ENCODE results near the gene AKAP6.

The AKAP6 gene

DNA sequence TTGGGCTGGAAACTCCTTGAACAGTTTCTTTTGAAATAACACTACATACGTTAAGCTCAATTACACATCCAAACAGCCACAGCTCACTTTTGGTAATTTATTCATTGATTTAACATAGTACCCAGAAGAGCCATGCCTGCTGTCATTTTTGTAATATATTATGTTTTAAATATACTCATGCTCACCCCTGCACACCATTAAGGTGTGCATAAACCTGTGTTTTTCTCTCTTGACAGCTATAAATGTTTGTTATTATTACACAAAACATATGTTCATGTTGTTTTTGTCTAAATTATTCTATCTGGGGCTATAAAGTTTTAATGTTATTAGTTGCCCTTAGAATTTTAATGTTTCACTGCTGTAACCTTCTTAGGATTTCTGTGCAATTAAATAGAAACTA, 296.1 kb downstream of the AKAP6 start:
- H3K27ac ChIP-seq = no peak overlapping the region
- TF ChIP-seq, protein P1, sequence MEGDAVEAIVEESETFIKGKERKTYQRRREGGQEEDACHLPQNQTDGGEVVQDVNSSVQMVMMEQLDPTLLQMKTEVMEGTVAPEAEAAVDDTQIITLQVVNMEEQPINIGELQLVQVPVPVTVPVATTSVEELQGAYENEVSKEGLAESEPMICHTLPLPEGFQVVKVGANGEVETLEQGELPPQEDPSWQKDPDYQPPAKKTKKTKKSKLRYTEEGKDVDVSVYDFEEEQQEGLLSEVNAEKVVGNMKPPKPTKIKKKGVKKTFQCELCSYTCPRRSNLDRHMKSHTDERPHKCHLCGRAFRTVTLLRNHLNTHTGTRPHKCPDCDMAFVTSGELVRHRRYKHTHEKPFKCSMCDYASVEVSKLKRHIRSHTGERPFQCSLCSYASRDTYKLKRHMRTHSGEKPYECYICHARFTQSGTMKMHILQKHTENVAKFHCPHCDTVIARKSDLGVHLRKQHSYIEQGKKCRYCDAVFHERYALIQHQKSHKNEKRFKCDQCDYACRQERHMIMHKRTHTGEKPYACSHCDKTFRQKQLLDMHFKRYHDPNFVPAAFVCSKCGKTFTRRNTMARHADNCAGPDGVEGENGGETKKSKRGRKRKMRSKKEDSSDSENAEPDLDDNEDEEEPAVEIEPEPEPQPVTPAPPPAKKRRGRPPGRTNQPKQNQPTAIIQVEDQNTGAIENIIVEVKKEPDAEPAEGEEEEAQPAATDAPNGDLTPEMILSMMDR (conservative IDR thresholded peaks at IDR 0.05; ENCODE audit: low read depth) = no peak
- POLR2A ChIA-PET (ENCODE audit: low non-redundant PET) = interaction anchor here (0.7 kb wide), 1 partner anchor 10 kb away, joined by 4 read pairs; no protein-coding TSS in a partner anchor
- DNase-seq (ENCODE audit: low spot score) = no peak
- CTCF ChIA-PET = no interaction called here

DNA sequence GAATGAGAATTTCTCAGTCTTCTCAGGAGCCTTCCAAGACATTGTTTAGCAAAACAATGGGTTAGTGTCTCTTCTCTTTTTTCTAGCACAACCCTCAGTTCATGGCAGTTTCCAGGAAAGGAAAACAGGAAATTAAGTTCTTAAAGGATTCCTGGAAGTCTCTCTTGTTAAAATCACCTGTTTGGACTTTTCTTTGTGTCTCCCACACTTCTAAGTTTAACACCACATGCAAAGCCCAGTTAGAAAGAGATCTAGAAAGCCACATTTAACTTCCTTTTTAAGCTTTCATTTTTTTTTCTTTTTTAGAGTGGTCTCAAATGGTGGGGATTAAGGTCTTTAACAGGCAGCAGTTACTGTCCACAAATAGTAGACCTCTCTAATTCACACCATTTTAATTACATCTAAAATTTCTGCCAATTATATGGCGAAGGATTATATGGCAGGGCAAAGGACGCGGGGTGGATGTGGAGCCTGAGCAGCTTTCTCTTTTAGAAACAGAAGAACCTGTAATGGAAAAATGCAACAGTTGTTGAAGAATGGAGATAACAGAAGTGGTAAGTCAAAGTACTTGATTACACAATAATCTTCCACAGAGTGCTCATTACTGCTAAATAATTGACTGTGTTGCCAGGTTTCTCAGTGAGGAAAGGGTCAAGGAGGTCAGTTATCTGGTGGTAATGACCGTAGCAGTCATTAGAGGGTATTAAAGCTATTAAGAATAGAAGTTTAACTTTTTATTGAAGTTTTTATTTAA, 298.6 kb downstream of the AKAP6 start:
- no peak for DNase-seq (ENCODE audit: low spot score)
- ChIA-PET CTCF (no interaction called here), POLR2A (ENCODE audit: low non-redundant PET) (no interaction called here)
- H3K27ac ChIP-seq = no peak overlapping the region
- TF ChIP-seq, protein P1 (conservative IDR thresholded peaks at IDR 0.05; ENCODE audit: low read depth) = no peak

DNA sequence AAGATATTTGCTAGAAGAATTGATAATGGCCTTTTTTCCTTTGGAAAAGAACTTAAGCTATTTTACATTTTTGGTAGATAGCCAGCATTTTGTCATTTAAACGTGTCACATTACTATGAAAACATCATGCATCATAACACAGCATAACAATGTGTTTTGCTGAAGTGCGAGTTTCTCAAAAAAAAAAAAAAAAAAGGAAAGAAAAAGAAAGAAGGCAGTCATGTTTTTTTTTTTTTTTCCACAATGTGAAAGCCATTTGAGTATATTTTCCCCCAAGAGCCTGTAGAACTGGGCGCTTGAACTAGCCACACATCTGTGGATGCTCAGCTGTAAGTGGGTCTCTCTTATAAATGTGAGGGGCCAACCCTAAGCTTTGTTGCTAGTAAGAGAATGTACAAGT, 300.1 kb downstream of the AKAP6 start:
- H3K27ac ChIP-seq = no peak overlapping the region
- ChIA-PET CTCF (no interaction called here), POLR2A (ENCODE audit: low non-redundant PET) (no interaction called here)
- no peak for DNase-seq (ENCODE audit: low spot score)
- TF ChIP-seq, protein P1 (conservative IDR thresholded peaks at IDR 0.05; ENCODE audit: low read depth) = no peak

DNA sequence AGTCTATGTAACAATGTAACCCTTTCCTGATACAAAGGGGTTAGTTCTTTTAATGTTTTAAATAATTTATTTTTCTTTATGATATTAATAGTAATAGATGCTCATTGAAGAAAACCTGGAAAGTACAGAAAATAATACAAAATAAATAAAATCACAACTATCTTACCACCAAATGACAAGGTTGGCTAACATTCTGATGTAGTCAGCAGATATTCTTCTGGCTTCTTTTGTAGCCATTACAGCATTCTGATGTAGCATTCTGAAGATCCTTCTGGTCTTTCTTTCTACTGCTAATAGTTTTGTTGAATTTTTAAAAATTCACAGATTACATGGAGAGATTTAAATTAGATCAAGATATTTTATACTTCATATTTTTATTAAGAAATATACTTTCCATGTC, 301.6 kb downstream of the AKAP6 start:
- CTCF ChIA-PET = no interaction called here
- TF ChIP-seq, protein P1 (conservative IDR thresholded peaks at IDR 0.05; ENCODE audit: low read depth) = no peak
- POLR2A ChIA-PET (ENCODE audit: low non-redundant PET) = no interaction called here
- H3K27ac ChIP-seq = no peak overlapping the region
- DNase-seq (ENCODE audit: low spot score) = no peak

DNA sequence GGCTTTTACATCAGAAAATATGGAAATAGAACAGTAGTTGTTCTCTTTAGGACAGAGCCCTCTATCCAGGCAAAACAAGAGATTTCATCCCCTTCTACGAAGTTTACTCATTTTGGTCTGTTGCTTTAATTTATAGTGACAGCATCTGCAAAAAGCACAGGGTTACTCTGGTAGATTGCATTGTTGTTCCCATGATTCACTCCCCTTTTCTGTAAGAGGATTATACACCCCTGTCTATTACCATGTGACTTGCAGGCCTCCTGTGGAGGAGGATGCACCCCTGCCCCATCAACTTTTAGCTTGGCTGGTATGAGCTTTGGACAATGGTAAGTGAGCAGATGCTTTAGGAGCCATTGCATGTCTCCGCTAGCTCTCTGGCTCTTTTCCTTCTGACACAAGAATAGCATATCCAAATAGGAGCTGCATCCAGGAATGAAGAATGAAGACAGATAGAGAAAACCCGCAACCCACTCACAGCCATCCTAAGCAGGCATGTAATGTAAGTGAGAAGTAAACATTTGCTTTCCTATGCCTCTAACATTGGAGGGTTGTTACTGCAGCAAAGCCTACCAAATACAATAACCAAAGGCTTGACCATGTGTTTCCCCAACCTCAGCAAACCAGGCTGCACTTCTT, 304.2 kb downstream of the AKAP6 start:
- POLR2A ChIA-PET (ENCODE audit: low non-redundant PET) = no interaction called here
- TF ChIP-seq, protein P1 (conservative IDR thresholded peaks at IDR 0.05; ENCODE audit: low read depth) = no peak
- CTCF ChIA-PET = no interaction called here

DNA sequence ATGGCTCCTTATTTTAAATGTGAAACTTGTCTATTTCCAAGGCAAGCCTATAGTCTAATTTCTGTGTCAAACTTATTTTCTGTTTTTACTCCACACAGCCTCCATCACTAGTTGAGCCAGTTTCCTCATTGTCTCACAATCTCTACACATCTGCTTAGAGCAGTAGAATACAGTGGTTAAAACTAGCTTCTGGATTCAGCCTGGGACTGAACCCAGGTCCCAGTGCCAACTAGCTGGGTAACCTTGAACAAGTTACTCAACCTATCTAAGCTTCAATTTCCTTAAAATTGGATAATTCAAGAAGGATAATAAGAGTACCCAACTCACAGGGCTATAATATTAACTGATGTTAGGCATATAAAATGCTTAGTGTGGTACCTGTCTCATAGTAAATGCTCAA, 304.8 kb downstream of the AKAP6 start:
- CTCF ChIA-PET = no interaction called here
- TF ChIP-seq, protein P1 (conservative IDR thresholded peaks at IDR 0.05; ENCODE audit: low read depth) = no peak

More for the DNA sequence above, 304.2 kb downstream of the AKAP6 start:
- H3K27ac ChIP-seq = no peak overlapping the region
- no peak for DNase-seq (ENCODE audit: low spot score)

More for the DNA sequence above, 304.8 kb downstream of the AKAP6 start:
- DNase-seq (ENCODE audit: low spot score) = no peak
- POLR2A ChIA-PET (ENCODE audit: low non-redundant PET) = no interaction called here
- H3K27ac ChIP-seq = no peak overlapping the region
